Thyroid gland (tissue), 4 donors: Measurements from ENCODE around the gene ZNF813.

Source experiments
- POLR2A ChIP-seq, 2 donors: fragments of 450-650 bp; IDR thresholded peaks; one replicate each; pipeline ENCODE4 v1.6.1; 2017; ENCODE audit warnings: antibody characterized with exemption in 2 of 2, mild to moderate bottlenecking in 2 of 2, moderate library complexity in 1 of 2
- TF ChIP-seq, protein P1 (sequence below), 6 experiments: fragments of 200-600 bp in 3 of 6; fragments of 450-650 bp in 3 of 6; sonication (generic) in 3 of 6; IDR thresholded peaks; one replicate each; pipeline ENCODE4 v1.5.1; 2016 to 2019; ENCODE audit warnings: antibody characterized with exemption in 6 of 6, mild to moderate bottlenecking in 2 of 6, inconsistent platforms in 1 of 6, moderate library complexity in 1 of 6

DNA sequence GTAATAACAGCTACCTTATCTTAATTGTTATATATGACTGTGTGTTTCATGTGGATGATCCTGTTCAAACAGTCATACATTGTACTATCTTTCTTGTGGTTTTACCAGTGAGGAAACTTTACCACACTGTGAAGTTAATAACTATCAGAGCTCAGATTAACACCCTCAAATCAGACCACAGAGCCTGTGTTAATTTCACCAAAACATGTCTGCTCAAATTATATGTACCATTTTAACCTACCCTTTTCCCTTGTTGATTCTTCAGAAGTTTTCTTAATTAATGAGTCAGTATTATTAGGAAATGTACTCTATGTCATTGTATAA lies 68.7 kb downstream of the ZNF813 start:
- TF ChIP-seq, protein P1, sequence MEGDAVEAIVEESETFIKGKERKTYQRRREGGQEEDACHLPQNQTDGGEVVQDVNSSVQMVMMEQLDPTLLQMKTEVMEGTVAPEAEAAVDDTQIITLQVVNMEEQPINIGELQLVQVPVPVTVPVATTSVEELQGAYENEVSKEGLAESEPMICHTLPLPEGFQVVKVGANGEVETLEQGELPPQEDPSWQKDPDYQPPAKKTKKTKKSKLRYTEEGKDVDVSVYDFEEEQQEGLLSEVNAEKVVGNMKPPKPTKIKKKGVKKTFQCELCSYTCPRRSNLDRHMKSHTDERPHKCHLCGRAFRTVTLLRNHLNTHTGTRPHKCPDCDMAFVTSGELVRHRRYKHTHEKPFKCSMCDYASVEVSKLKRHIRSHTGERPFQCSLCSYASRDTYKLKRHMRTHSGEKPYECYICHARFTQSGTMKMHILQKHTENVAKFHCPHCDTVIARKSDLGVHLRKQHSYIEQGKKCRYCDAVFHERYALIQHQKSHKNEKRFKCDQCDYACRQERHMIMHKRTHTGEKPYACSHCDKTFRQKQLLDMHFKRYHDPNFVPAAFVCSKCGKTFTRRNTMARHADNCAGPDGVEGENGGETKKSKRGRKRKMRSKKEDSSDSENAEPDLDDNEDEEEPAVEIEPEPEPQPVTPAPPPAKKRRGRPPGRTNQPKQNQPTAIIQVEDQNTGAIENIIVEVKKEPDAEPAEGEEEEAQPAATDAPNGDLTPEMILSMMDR (IDR thresholded peaks at IDR 0.05) = no peak
- TF ChIP-seq POLR2A (IDR thresholded peaks at IDR 0.05) = no peak
